Body of pancreas (tissue), 4 donors: ENCODE results near the gene ADCK2.
A peak's percentile ranks its signal among the peaks of the same experiment; 100 is the strongest.

Experiments
- CTCF ChIP-seq, 7 experiments: fragments of 450-650 bp in 4 of 7; fragments of 200-600 bp in 3 of 7; sonication (generic) in 3 of 7; IDR thresholded peaks; one replicate each; pipeline ENCODE4 v1.5.1; 2016 to 2019; ENCODE audit warnings: antibody characterized with exemption in 7 of 7
- POLR2A ChIP-seq, 3 donors: fragments of 450-650 bp; IDR thresholded peaks; one replicate each; pipeline ENCODE4 v1.6.1; 2016; ENCODE audit warnings: antibody characterized with exemption in 3 of 3, mild to moderate bottlenecking in 2 of 3

GRCh38 chr7:140673063-140673773, 473 bp downstream of the ADCK2 start:
- TF ChIP-seq CTCF (IDR thresholded peaks at IDR 0.05) (no peak), POLR2A (IDR thresholded peaks at IDR 0.05) (peak; percentile 34 to 69 (median 65))
